Measurements from ENCODE around the gene EIF3F. TPM values are rescaled to one million over a fixed set of nuclear protein-coding genes. Genes with fewer than 3 reads are reported as not detected.

The EIF3F gene
- polyA plus RNA-seq, 1 donor: 388 TPM

DNA sequence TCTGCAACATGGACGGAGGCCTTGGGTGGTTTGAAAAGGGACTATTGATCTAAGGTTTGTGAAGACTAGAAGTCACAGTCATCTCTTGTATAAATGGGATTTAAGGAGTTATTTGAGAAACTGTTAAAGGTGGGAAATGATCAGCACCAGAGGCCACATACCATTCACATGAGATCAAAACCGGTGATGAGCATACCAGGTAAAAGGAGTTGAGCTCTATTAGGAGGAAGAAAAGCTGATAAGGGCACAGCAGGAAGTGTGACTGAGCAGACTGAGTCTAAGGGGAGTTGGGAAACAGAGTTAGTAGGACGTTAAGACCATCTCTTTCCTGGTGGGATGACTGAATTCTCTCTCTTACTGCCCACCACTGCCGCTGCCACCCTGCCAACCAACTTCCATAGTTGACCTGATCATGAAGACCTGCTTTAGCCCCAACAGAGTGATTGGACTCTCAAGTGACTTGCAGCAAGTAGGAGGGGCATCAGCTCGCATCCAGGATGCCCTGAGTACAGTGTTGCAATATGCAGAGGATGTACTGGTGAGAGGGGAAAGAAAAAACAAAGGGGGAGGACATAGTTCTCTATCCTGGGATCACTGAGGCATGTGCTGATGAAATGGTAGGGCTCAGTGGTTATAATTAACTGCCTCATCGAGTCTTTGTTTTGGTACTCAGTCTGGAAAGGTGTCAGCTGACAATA lies 7.6 kb downstream of the EIF3F start:
- no peak for DNase-seq (ENCODE audit: low read depth)

DNA sequence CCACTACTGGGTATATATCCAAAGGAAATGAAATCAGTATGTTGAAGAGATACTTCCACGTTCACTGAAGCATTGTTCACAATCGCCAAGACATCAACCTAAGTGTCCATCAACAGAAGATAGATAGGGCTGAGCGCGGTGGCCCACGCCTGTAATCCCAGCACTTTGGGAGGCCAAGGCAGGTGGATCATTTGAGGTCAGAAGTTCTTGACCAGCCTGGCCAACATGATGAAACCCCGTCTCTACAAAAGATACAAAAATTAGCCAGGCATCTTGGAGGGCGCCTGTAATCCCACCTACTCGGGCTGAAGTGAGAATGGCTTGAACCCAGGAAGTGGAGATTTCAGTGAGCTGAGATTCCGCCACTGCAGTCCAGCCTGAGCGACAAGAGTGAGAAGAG lies 12.7 kb downstream of the EIF3F start:
- no peak for DNase-seq (ENCODE audit: low read depth)

DNA sequence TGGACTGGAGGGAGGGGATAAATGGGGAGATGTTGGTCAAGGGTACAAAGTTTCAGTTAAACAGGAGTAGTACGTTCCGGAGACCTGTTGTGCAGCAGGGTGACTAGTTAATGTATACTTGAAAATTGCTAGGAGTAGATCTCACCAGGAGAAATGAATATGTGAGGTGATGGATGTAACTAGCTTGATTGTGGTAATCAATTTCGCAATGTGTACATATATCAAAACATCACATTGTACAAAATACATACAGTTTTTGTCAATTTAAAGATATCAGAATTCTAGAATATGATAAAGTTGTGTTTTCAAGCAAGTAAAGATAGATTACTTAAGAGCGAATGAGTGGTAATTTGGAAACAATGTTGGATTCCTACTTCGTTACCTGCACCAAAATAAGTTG lies 13.3 kb downstream of the EIF3F start:
- DNase-seq (ENCODE audit: low read depth): no peak

DNA sequence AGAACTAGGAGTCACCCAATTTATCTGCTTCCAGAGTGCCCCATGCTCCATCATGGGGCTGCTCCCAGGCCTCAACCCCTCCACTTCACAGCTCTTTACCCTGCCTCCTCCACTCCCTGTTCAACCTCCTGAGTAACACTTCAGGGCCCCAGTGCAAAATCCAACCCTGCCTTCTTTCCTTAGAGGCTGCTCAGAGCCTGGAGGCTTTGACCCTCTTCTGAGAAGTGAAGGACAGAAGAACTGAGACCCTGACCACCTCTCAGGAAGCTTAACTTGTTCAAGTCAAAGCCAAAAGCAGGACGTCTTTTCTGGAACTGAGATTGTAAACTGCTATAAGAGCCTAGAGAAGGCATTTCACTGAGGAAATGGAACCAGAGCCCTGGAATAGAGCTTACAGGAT lies 15.5 kb downstream of the EIF3F start:
- no peak for DNase-seq (ENCODE audit: low read depth)

DNA sequence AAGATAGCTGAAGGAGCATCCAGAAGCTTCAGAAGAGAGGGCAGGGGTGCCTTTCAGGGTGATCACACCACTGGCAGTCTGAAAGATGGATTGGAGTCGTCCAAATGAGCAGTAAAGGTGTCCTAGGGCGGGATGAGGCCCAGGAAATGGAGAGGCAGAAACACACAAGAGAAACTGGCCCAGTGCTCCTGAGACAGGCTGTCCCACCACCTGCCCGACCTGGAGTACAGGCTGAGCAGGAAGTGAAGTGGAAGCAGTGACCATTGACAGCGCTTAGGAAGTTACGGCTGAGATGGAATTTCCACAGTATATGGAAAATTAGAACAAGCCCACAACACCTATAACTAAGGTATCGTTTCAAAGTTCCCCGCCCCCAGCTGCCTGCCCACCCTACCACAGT lies 16.1 kb downstream of the EIF3F start:
- no peak for DNase-seq (ENCODE audit: low read depth)

DNA sequence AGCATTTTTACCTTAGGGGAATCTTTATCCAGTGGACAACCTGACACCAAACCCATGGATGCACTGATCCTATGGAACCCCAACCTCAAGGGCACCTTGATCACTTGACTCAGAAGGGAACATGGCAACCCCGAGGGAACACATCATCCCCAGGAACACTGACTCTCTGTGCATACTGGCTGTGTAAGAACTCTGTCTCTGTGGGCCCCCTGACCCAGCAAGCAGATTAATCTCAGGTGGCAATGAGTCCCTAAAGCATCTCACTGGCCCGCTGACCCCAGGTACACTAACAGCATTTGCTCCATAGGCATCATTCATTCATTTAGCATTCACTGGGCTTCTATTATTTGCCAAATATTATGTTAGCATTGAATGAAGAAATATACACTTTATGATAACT lies 16.9 kb downstream of the EIF3F start:
- no peak for DNase-seq (ENCODE audit: low read depth)

DNA sequence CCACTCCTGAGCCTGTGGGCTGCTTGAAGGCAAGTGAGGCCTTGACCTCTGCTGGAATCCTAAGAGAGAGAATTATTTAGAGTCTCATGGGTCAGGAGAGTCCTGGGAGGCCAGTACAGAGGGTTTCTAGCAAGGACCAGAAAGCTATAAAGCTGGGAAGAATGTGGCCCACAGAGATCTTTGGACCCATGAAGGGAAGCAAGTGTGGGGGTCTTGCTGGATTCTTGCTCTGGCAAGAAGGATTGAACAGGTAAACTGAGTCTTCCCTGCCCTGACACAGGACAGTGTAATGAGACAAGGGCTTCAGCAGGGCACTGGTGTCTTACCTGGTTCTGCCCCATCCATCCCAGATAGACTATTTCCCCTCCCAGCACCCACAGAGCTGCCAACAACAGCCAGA lies 18.4 kb downstream of the EIF3F start:
- no peak for DNase-seq (ENCODE audit: low read depth)

DNA sequence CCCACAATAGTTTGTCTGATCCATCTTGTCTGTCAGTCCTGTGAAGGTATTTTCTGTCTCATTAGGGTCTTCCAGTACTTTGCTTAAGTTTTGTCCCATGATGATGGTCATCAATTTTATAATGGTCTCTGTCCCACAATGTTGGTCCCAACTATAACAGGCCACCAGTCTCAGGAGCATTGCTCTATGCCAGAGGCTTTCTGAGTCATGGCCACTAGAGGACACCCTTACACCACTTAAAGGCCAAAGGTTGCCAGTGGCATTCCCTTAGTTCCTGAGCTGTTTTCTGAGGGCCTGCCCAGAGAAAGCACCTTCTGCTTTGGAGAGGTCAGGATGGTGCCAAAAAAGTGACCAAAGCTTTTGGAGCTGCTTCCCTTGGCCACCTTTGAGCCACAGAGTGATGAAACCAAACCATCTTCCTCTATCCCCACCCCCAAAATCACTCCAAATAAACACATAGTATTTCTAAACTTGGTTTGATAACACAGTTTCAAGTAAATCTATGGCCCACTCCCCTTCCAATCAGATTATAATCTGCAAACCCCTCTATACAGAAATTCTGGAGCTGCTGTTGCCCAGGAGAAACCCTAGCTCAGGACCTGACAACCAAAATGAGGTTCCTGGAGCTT lies 19.3 kb downstream of the EIF3F start:
- DNase-seq (ENCODE audit: low read depth): no peak

DNA sequence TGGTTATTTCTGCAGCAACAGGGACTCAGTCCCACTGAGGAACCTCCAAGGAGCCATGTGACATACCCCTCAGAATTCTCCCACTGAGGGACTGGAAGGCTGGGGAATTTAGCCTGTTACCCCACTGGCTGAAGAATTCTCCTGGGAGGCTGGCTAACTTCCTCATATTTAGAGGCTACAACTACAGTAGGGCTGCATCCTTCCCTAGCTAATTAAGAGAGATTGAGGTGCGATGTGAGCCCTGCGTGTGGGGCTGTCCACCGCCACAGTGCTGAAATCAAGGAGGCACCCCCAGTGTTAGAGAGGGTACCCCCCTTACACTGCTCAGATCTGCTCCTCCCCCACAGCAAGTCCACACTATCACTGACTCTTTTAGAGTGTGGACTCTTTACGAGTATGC lies 21.1 kb downstream of the EIF3F start:
- DNase-seq (ENCODE audit: low read depth): no peak

DNA sequence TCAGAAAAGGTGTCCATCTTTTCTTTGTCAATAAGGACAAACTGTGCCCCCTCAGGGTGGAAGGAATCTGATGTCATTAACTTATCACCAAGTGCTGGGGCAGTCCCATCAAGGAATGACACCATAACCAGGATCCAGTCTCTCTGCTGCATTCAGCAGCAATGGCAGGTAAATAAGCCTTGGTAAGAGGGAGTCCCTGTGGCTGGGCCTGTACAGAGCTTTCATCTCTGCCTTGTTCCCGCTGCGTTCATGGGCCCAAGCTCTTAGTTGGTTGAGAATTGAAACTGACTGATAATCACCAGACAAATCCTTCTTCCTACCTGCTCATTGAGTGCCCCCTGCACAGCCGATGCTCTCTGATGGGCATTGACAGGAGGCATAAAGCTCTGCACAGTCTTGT lies 22.7 kb downstream of the EIF3F start:
- DNase-seq (ENCODE audit: low read depth): no peak

DNA sequence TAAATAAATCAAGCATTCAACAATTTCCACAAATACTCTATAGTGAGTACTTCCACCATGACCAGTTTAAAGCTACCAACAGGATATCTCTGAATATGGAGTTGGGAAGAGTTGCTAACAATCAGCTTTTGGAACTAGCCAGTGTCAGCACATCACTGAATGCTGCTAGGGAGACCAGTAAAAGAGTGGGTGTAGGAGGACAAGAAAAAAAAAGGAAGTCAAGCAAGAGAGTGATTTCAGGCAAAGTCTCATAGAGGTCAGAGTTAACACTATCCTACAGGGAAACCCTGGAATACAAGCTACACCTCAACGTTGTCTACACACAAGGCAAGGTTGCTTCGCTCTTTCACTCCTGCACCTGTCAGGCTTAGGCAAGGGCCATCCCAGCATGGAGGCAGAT lies 24.2 kb downstream of the EIF3F start:
- DNase-seq (ENCODE audit: low read depth): no peak

DNA sequence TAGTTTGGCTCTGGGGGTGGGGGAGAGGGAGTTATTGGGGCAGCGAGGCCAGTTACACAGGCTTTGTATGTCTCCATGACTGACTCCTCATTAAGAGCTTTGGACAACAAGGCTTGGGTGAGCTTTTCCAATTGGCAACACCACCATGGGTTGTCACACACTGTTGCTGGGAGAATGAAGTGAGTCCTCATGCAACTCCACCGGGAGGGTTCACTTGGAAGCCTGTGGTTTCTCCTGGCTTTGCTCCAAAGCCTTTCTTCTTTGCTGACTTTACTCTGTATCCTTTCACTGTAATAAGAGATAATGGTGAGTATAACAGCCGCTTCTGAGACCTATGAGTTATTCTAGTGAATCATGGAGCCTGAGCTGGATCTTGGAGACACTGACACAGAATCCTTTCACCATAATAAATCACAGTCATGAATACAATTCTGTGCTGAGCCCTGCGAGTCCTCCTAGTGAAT lies 24.9 kb downstream of the EIF3F start:
- no peak for DNase-seq (ENCODE audit: low read depth)

DNA sequence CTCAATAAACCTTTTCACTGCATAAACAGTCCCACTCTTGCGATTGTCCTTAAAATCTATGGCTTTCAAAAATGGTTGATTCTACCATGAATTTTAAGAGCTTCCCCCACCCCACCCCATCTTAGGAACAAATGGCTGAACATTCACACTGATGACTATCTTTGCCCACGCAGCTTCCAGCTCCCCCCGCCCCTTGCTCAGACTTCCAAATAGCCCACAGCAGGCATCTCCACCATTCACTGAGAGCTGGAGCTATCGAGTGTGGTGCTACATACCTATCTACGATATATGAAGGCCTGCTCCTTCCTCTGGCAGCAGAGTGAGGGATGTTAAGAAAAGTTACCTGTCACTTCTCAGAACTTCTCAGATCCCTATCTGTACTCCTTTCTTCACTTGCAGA lies 26.7 kb downstream of the EIF3F start:
- no peak for DNase-seq (ENCODE audit: low read depth)

DNA sequence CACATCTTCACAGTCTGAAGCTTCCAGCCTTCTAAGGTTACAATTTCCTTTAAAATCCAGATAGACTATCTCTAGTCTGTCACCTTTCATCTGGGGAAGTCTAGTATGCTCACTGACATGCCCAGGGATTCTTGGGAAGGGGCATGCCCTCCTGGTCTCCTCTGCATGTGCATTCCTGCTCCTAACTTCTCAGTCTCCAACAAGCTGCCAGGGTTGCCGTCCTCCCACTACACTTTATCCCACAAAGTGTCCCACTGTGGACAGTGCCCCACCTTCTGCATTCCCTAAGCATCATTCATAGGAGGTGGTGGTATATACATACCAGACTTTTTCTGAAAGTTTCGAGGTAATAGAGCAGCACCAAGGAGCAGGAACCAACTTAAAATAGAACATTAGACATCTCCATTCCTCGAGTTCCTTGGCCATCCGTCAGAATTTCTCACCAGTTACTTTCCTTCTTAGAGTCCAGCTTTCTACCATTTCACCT lies 28.7 kb downstream of the EIF3F start:
- no peak for DNase-seq (ENCODE audit: low read depth)

DNA sequence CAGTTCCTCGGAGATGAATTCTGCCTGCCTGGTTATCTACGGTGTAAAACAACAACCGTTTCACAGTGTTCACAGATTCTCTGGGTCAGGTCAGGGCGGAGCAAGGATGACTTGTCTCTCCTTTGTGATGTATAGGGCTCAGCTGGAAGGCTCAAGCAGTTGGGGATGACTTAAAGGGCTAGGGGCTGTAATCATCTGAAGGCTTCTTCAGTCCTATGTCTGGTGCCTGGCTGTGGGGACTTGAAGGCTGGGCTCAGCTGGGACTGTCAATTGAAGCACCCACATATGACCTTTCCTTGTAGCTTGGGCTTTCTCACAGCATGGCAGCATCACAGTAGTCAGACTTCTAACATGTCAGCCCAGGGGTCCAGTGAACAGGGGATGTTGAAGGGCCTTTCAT lies 29.3 kb downstream of the EIF3F start:
- DNase-seq (ENCODE audit: low read depth): no peak

DNA sequence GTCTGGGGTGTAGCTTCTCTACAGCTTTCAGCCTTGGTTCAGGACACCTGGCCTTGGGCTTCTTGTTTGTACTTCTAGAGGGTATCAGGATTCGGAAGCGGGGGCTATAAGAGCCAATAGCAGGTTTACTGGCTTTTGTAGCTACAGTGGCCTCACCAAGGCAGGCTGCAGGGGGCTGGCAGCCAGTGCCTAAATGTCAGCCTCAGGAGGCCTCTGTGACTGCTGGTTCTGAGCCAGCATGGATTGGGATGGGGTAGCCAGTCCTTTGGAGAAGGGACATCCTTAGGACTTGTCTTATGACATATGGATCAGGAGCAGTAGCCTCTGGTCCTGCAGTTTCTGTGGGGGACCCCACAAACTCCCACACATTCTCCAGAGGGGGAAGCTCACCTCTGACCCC lies 29.9 kb downstream of the EIF3F start:
- no peak for DNase-seq (ENCODE audit: low read depth)

DNA sequence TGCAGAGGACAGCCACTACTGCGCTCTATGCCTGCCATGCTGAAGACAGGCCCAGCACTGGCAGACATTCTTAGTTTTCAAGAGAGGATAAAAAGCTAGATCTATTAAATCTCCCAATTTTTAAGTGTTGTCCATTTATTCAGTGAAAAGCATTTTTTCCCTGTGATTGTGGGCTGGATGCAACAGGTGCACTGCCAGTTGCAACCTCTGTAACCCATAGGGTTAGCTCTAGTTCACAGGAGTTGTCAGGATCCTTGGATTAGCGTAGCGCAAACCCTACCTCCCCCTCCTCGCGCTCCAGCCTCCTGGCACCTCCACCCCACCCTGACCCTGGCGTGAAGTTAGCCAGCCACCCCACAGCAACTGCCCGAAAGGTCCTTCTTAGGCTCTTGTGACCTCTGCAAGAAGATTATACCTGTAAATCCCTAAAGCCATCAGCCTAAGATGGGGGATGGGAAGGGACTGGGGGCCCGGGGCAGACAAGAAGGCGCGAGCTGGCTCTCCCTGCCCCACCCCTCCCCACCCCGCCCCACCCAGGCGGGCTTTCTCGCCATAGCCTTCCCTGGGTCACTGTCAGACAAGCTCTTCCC lies 30.9 kb downstream of the EIF3F start:
- no peak for DNase-seq (ENCODE audit: low read depth)

DNA sequence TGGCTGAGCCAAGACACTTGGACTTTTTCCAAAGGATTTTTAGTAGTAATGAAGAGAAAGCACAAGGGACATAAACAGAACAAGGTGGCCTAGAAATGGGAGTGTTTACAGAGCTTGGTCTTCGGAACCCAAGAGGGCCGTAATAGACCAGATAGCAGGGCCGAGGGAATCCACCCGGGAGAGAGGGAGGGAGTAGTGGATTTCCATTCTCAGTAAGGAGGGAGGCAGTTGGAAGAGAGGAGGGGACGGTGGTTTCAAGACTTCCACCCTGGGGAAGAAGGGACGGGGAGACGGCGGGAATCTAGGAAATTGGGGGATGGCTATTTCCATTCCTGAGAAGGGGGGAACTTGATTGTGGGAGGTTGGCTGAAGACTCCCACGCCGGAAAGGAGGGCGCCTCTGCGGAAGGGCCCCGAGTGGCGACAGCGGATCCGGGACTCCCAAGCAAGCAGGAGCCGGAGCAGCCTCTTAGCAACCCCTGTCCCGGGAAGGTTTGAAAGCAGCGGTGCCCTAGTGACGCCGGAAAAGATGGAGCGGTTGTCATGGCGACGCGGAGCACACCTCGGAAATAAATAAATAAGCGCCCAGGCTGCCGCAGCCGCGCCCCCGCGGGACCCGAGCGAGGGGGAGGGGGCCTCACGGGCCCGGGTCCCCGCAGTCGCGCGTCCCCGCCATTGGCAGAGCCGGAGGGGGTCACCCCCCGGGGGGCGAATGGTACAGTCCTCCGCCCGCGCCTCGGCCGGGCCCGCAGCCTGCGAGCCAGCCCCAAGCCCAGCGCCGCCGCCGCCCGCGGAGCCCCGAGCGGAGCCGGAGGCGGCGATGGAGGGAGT lies 31.6 kb downstream of the EIF3F start:
- no peak for DNase-seq (ENCODE audit: low read depth)

DNA sequence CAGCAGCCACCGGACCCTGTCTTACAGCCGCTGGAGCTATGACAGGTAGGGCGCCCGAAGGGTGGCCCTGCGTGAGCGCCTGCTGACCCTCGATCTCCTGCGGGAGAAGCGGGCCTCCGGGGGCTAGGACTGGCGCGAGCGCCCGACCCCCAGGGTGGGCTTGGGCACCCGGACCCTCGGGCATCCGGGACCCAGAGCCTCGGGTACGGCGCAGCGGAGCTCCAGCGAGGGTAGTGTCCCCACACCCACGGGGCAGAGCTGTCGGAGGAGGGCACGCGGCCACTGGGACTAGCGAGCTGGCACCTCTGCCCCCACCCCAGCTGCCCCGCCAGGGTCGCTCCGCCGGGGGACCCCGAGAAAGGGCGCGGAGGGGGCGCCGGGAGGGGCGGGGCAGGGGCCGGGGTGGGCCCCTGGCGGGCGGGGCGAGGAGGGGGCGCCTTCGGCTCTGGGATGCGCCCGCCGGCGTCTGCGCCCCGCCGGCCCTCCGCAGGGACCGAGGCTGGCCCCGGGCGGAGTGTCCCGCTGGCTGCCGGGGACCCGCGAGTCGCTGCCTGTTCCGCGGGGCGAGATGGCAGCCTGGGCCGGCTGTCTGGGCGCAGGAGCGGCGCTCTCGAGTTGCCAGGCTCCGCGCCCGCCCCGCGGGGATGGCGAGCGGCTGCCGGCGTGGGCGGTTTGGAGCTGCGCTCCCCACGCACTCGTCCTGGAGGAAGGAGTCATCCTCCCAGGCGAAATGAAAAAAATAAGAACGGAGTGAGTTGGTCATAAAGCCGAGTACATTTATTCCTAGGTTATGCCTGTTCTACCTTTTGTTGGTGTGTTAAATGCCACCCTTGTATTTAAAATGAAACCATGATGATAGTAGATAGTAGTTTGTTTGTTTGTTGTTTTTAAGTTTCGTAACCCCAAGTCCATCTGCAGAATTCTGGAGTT lies 32.4 kb downstream of the EIF3F start:
- no peak for DNase-seq (ENCODE audit: low read depth)

DNA sequence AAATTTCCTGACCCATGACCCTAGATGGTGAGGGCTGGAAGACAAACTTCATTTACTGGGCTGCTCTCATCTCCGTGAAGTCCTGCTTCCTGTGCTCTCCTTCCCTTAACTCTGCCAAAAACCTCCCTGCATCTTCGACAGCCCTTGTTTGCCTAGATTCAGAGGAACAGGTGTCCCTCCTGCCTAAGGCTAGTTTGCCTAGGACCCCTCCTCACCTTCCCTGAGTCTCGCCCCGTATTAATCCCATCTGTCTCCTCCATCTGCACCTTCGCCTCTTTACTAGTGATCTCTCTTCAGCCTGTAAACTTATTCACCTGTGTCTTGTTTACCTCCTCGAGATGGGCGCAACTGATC lies 33.1 kb downstream of the EIF3F start:
- no peak for DNase-seq (ENCODE audit: low read depth)

DNA sequence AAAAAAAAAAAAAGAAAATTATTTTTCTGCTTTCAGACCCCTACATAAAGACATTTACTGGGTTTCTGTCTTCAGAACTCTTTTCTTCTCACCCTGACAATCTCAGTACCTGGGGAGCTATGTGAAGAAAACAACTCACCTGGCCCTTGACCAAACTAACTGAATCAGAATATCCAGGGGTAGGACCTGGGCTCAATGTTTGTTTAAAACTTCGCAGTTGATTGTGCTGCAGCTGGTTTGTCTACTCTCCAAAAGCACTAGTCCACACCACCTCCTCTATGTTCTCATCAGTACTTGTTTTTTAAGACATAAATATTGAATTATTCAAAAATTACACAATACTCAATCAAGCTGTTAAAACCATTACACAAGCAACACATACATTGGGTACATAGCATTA lies 34.8 kb downstream of the EIF3F start:
- DNase-seq (ENCODE audit: low read depth): no peak
